ENCODE data around the gene CETP.

DNA sequence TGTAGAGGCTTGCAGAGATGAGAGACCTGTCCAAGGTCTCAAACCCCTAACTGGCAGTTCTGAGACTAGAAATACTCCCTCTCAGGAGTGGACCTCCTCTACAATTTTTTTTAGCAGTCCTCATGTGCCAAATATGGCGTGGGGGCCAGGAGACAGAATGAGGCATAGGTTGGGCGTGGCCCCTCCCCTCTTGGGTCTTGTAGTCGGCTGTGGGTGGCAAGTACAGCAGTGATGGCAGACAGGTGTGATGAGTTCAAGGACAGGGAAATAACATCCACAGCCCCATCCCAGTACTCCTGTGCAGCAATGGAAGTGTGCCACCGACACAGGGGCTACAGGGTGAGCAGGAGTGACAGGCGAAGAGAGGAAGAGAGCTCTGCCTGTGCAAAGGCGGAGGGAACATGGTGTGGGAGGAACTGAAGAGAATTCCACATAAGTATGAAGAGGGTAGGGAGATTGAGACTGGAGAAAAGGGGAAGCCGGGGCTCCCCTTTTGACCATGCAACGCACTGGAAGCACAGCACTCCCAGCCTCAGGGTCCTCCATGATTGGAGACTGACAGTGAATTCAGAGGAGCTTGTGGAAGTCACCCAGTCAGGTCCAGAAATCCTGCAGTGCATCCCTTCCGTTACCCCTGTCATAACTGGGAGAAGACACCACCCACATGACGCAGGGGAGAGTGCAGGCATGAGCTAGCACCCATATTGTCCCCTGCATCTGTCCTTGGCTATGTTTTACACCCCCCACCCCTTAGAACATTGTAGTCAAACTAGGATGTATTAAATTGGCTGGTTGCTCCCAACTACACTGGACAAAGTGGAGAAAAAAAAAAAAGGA, 14.8 kb upstream of the CETP start:
- TF ChIP-seq, protein P1, sequence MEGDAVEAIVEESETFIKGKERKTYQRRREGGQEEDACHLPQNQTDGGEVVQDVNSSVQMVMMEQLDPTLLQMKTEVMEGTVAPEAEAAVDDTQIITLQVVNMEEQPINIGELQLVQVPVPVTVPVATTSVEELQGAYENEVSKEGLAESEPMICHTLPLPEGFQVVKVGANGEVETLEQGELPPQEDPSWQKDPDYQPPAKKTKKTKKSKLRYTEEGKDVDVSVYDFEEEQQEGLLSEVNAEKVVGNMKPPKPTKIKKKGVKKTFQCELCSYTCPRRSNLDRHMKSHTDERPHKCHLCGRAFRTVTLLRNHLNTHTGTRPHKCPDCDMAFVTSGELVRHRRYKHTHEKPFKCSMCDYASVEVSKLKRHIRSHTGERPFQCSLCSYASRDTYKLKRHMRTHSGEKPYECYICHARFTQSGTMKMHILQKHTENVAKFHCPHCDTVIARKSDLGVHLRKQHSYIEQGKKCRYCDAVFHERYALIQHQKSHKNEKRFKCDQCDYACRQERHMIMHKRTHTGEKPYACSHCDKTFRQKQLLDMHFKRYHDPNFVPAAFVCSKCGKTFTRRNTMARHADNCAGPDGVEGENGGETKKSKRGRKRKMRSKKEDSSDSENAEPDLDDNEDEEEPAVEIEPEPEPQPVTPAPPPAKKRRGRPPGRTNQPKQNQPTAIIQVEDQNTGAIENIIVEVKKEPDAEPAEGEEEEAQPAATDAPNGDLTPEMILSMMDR (conservative IDR thresholded peaks at IDR 0.05; ENCODE audit: low read depth, low read length): no peak
- TF ChIP-seq EZH2phosphoT487 (IDR thresholded peaks at IDR 0.05; ENCODE audit: borderline replicate concordance, low read length): no peak

Measured in PC-3 (cell line).